ENCODE data around the gene CELF2.

The CELF2 gene

GRCh38 chr10:11214407-11214806 lies 196.7 kb downstream of the CELF2 start:
- FAIRE-seq = no peak
- DNase-seq (ENCODE audit: insufficient read length, low spot score) = no peak

- FAIRE-seq = no peak
- DNase-seq (ENCODE audit: insufficient read length, low spot score) = no peak
Measured at GRCh38 chr10:11215471-11215870, 197.8 kb downstream of the CELF2 start.

GRCh38 chr10:11217521-11217920 lies 199.8 kb downstream of the CELF2 start:
- DNase-seq (ENCODE audit: insufficient read length, low spot score) (no peak), FAIRE-seq (no peak)

GRCh38 chr10:11218395-11218794 lies 200.7 kb downstream of the CELF2 start:
- DNase-seq (ENCODE audit: insufficient read length, low spot score) (no peak), FAIRE-seq (peak; percentile 21)

- DNase-seq (ENCODE audit: insufficient read length, low spot score) (no peak), FAIRE-seq (no peak)
Measured at GRCh38 chr10:11219431-11219830, 201.8 kb downstream of the CELF2 start.

GRCh38 chr10:11223081-11223480 lies 205.4 kb downstream of the CELF2 start:
- no peak for FAIRE-seq
- no peak for DNase-seq (ENCODE audit: insufficient read length, low spot score)

GRCh38 chr10:11223507-11224140 lies 206.0 kb downstream of the CELF2 start:
- DNase-seq (ENCODE audit: insufficient read length, low spot score) (no peak), FAIRE-seq (no peak)

GRCh38 chr10:11224321-11224720 lies 206.6 kb downstream of the CELF2 start:
- FAIRE-seq = no peak

GRCh38 chr10:11224792-11225416 lies 207.2 kb downstream of the CELF2 start:
- DNase-seq (ENCODE audit: insufficient read length, low spot score) (no peak), FAIRE-seq (peak; percentile 4)

More at GRCh38 chr10:11224321-11224720, 206.6 kb downstream of the CELF2 start:
- no peak for DNase-seq (ENCODE audit: insufficient read length, low spot score)

- peak; percentile 97 for FAIRE-seq
Measured at GRCh38 chr10:11225935-11226334, 208.3 kb downstream of the CELF2 start.

GRCh38 chr10:11227103-11227502 lies 209.4 kb downstream of the CELF2 start:
- no peak for DNase-seq (ENCODE audit: insufficient read length, low spot score)
- no peak for FAIRE-seq

More at GRCh38 chr10:11225935-11226334, 208.3 kb downstream of the CELF2 start:
- no peak for DNase-seq (ENCODE audit: insufficient read length, low spot score)

- DNase-seq (ENCODE audit: insufficient read length, low spot score) (no peak), FAIRE-seq (no peak)
Measured at GRCh38 chr10:11229893-11230292, 212.2 kb downstream of the CELF2 start.

- no peak for FAIRE-seq
- no peak for DNase-seq (ENCODE audit: insufficient read length, low spot score)
Measured at GRCh38 chr10:11230498-11231167, 213.0 kb downstream of the CELF2 start.

GRCh38 chr10:11231285-11231684 lies 213.6 kb downstream of the CELF2 start:
- FAIRE-seq (peak; percentile 57), DNase-seq (ENCODE audit: insufficient read length, low spot score) (no peak)

GRCh38 chr10:11232222-11232961 lies 214.7 kb downstream of the CELF2 start:
- FAIRE-seq = no peak
- no peak for DNase-seq (ENCODE audit: insufficient read length, low spot score)

- FAIRE-seq (peak; percentile 70), DNase-seq (ENCODE audit: insufficient read length, low spot score) (no peak)
Measured at GRCh38 chr10:11234857-11235531, 217.3 kb downstream of the CELF2 start.

GRCh38 chr10:11235771-11236170 lies 218.1 kb downstream of the CELF2 start:
- DNase-seq (ENCODE audit: insufficient read length, low spot score) = no peak
- no peak for FAIRE-seq

- peak; percentile 98 for FAIRE-seq
- DNase-seq (ENCODE audit: insufficient read length, low spot score) = no peak
Measured at GRCh38 chr10:11236234-11236633, 218.6 kb downstream of the CELF2 start.

- FAIRE-seq (peak; percentile 84), DNase-seq (ENCODE audit: insufficient read length, low spot score) (no peak)
Measured at GRCh38 chr10:11237571-11237970, 219.9 kb downstream of the CELF2 start.

GRCh38 chr10:11238893-11239292 lies 221.2 kb downstream of the CELF2 start:
- DNase-seq (ENCODE audit: insufficient read length, low spot score) = no peak
- peak; percentile 66 for FAIRE-seq

GRCh38 chr10:11240641-11241040 lies 223.0 kb downstream of the CELF2 start:
- DNase-seq (ENCODE audit: insufficient read length, low spot score) = no peak
- peak; percentile 67 for FAIRE-seq

Measured in GM19239 (cell line).